Ishikawa (cell line): ENCODE data around the gene CCSER2.

Source experiments
- CEBPB ChIP-seq: IDR thresholded peaks from 2 replicates; pipeline ENCODE4 v1.6.1; 2012
- CREB1 ChIP-seq: IDR thresholded peaks from 2 replicates; pipeline ENCODE4 v1.6.1; 2012; ENCODE audit warnings: low read depth
- EP300 ChIP-seq: IDR thresholded peaks from 2 replicates; pipeline ENCODE4 v1.6.1; 2012; ENCODE audit warnings: borderline replicate concordance
- NFIC ChIP-seq: IDR thresholded peaks from 2 replicates; pipeline ENCODE4 v1.6.1; 2012
- RAD21 ChIP-seq: IDR thresholded peaks from 2 replicates; pipeline ENCODE4 v1.6.1; 2012; ENCODE audit warnings: low read depth
- TAF1 ChIP-seq: IDR thresholded peaks from 2 replicates; pipeline ENCODE4 v1.6.1; 2012; ENCODE audit warnings: low read depth, mild to moderate bottlenecking
- TCF12 ChIP-seq: IDR thresholded peaks from 2 replicates; pipeline ENCODE4 v1.6.1; 2012; ENCODE audit warnings: low read depth
- TEAD4 ChIP-seq: IDR thresholded peaks from 2 replicates; pipeline ENCODE4 v1.6.1; 2012
- YY1 ChIP-seq: IDR thresholded peaks from 2 replicates; pipeline ENCODE4 v1.6.1; 2012; ENCODE audit warnings: low read depth
- ZBTB7A ChIP-seq: IDR thresholded peaks from 2 replicates; pipeline ENCODE4 v1.6.1; 2012; ENCODE audit warnings: low read depth
- TF ChIP-seq, protein P1 (sequence below): IDR thresholded peaks from 2 replicates; pipeline ENCODE4 v1.6.1; 2012
- TF ChIP-seq, protein P2 (sequence below): IDR thresholded peaks from 2 replicates; pipeline ENCODE4 v1.6.1; 2012; ENCODE audit warnings: low read depth, mild to moderate bottlenecking
- TF ChIP-seq, protein P3 (sequence below): IDR thresholded peaks from 2 replicates; pipeline ENCODE4 v1.6.1; 2012

DNA sequence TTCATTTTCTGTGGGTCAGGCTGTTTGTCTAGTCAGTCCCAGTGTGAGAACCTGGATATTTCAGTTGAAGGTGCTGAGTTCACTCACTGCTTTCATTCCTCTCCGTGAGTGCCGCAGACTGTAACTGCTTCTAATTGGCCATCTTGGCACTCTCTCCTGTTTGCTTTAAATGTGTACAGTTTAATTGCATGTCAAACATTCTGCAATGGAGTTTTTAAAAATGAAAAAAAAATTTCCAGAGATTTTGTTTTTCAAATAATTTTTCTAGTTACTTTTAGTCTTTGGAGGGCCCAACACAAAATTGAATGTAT lies 87.8 kb downstream of the CCSER2 start:
- TF ChIP-seq, protein P1, sequence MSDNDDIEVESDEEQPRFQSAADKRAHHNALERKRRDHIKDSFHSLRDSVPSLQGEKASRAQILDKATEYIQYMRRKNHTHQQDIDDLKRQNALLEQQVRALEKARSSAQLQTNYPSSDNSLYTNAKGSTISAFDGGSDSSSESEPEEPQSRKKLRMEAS = no peak
- TF ChIP-seq, protein P2, sequence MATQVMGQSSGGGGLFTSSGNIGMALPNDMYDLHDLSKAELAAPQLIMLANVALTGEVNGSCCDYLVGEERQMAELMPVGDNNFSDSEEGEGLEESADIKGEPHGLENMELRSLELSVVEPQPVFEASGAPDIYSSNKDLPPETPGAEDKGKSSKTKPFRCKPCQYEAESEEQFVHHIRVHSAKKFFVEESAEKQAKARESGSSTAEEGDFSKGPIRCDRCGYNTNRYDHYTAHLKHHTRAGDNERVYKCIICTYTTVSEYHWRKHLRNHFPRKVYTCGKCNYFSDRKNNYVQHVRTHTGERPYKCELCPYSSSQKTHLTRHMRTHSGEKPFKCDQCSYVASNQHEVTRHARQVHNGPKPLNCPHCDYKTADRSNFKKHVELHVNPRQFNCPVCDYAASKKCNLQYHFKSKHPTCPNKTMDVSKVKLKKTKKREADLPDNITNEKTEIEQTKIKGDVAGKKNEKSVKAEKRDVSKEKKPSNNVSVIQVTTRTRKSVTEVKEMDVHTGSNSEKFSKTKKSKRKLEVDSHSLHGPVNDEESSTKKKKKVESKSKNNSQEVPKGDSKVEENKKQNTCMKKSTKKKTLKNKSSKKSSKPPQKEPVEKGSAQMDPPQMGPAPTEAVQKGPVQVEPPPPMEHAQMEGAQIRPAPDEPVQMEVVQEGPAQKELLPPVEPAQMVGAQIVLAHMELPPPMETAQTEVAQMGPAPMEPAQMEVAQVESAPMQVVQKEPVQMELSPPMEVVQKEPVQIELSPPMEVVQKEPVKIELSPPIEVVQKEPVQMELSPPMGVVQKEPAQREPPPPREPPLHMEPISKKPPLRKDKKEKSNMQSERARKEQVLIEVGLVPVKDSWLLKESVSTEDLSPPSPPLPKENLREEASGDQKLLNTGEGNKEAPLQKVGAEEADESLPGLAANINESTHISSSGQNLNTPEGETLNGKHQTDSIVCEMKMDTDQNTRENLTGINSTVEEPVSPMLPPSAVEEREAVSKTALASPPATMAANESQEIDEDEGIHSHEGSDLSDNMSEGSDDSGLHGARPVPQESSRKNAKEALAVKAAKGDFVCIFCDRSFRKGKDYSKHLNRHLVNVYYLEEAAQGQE = no peak
- TF ChIP-seq TEAD4 (no peak), TAF1 (no peak), EP300 (no peak), CEBPB (no peak), NFIC (no peak), YY1 (no peak), RAD21 (no peak), CREB1 (no peak), TCF12 (no peak), ZBTB7A (no peak)
- TF ChIP-seq, protein P3, sequence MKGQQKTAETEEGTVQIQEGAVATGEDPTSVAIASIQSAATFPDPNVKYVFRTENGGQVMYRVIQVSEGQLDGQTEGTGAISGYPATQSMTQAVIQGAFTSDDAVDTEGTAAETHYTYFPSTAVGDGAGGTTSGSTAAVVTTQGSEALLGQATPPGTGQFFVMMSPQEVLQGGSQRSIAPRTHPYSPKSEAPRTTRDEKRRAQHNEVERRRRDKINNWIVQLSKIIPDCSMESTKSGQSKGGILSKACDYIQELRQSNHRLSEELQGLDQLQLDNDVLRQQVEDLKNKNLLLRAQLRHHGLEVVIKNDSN = no peak
